UCSD-AML1 (cell line): ENCODE data around the gene LIMD2.
"Not testable (repeated sequence)": the region's sequence is repeated elsewhere in the genome, so short reads cannot be mapped to it uniquely, and the experiment has no call there.

Source experiments
- DNase-seq: peaks from one replicate; lab custom pipeline; 2025; ENCODE audit not compliant: unreplicated experiment; lab: John Stamatoyannopoulos, UW

LIMD2 gene

DNA sequence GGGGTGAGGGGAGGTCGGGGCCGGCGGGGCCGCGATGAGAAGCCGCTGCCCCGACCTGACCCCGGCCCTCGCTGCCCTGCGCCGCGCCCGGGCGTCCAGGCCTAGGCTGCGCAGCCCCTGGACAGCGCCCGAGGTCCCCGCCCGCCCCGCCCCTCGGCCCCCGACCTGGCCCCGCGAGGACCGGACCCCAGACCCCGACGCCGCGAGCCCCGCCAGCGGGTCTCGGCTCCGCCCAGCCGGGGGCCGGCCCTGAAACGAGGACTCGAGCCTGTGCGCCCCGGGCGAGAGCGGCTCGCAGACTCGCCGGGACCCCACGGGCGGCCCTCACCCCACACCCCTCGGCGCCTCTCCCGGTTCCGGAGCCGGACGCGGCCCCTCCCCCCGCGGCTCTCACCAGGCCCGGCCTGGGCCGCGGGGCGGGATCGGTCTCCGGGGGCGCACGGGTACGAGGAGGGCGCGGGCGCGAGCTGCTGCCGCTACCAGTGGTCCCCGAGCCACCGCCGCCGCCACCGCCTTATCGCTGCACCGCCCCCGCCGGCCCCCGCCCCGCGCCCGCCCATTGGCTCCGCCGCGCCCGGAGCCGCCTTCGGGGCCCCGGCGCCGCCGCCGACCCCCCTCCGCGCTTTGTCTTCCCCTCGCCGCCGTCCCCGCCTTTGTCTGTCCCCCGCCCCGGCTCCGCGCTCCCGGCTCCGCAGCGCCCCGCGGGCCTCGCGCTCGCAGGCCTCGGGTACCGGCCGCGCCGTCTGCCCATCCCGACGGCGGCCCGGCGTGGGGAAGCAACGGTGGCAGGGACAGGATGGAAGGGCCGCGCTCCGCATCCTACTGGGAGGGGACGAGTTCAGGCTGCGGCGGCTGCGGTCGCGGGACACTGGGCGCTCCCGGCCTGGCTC, at the start of gene LIMD2:
LIMD2 (minus strand) TSS at position 488 of the 890 bp plus-strand sequence. CDS start 827 bp downstream, outside the sequence.
- DNase-seq = peak; percentile 85

DNA sequence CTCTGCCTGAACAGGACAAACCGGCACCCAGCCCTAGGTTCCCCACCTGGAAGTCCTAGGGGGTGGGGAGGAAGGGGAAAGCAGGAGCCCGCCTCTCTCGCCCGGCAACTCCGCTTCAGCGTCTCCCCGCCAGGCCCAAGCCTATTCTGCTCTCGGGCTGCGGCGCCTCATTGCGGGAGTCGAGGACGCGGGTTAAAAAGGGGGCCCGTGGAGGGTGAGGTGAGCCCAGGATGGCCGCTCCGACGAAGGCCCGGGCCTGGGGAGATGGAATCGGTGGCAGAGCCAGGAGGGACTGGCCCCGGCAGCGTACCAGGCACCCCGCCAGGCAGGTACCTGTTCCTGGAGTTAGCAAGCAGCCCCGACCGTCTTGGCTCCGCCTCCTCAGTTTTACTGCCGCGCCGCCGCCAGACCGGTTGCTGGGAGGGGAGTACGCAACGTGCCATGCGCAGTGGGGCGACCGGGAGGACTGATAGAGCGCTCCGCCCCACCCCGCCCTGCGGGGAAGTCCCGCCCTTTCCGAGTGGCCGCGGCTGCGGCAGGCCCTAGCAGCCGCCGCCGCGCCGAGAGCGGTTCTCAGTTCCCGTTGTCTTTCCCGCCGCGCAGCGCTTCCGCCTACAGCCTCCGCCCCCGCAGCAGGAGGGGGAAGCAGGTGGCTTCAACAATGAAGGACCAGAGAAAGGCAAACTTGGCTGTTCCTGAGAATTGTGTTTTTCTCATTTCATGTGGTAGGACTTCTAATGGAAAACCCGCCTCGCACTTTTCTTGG, 41.7 kb upstream of the LIMD2 start, which contains the start of gene STRADA:
STRADA (minus strand) TSS at position 392 of the 766 bp plus-strand sequence. CDS start 13,430 bp downstream, outside the sequence.
- DNase-seq = peak; percentile 99

DNA sequence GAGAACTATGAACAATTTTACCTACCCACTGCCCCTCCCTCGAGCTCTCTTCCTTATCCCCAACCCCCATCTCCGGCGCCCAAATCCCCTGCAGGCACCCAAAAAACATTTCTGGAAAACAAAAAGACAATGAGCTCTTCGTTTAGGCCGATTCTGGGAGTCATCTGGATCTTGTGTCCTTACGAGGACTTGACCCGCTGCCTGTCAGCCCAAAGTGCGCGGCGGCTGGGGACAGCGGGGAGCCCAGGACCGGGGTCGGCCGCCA, 41.1 kb upstream of the LIMD2 start:
- DNase-seq = no peak

- DNase-seq = no peak
Observed at GRCh38 chr17:63740464-63741142, 40.7 kb upstream of the LIMD2 start.

DNA sequence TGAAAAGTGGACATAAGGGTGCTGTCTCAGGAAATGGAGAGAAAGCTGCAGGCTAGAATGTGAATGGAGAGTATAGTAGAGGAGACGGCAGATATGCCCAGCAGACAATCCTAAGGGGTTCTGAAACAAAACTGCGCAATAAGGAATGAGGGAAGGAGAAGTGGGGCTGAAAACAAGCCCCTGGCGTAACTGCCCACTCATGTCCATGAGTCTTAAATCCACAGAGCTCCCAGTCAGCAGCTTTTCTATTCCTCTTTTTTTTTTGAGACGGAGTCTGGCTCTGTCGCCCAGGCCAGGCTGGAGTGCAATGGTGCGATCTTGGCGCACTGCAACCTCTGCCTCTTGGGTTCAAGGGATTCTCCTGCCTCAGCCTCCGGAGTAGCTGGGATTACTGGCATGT, 35.8 kb upstream of the LIMD2 start:
- no peak for DNase-seq

DNA sequence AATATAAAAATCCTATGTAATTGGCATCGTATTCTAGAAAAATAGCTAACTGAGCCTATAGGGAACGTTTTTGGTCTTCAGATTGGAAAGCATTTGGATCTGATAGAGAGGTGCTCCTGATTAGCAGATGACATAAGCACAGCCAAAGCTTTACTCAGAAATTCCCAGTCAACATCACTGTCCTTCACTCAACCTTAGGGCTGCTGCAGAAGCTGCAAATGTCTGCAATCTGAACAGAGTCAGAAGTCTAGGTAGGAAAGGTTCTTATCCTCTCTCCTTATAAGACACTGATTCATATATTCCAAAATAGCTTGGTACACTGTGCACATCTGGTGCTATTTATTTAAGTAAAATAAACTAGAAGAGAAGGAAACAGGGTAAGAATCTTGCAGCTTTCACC, 22.5 kb upstream of the LIMD2 start:
- no peak for DNase-seq

DNA sequence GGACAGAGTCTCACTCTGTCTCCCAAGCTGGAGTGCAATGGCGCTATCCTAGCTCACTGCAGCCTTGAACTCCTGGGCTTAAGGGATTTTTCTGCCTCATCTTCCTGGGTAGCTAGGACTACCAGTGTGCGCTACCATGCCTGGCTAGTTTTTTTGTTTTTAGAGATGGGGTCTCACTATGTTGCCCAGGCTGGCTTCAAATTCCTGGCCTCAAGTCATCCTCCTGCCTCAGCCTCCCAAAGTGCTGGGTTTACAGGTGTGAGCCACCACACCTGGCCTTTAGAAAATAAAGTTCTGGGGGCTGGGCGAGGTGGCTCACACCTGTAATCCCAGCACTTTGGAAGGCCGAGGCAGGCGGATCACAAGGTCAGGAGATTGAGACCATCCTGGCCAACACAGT, 20.3 kb upstream of the LIMD2 start:
- DNase-seq = not testable (repeated sequence)

DNA sequence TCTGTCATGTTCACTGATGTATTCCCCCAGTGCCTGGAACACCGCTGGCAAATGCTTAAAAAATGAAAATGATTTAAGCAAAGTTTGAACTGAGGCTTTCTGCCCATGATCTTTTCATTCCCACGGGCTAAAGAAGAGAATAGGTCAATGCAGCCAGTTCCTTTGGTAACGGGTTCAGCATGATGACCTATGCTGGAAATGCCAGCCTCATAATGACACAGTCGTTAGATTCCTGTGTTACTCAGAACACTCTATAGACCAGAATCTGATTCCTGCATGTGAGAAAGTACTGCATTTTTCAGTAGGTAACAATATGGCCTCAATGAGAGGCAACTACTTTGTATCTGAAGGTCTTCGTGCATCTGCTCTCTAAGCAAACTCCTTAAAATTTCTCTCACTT, 19.1 kb upstream of the LIMD2 start:
- no peak for DNase-seq

- DNase-seq = no peak
Observed at GRCh38 chr17:63716426-63716825, 16.5 kb upstream of the LIMD2 start.

GRCh38 chr17:63714550-63715277, 14.8 kb upstream of the LIMD2 start:
- DNase-seq = no peak

DNA sequence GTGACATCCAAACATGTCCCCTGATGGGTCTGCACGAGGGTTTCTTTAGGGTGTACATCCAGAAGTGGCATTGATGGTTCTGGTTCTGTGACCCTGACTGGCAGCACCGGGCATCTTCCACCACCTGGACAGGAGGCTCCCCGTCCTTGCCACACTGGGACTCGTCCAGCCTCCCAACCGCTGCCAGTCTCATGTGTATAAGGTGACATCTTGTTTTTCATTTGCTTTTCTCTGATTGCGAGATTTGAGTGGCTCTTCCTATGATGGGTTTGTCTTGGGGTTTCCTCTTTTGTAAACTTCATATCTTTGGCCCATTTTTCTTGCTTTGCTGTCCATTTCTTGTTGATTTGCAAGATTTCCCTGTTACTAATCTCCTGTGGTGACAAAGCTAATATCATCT, 9.2 kb upstream of the LIMD2 start:
- no peak for DNase-seq

- DNase-seq = no peak
Observed at GRCh38 chr17:63707151-63707550, 7.2 kb upstream of the LIMD2 start.

GRCh38 chr17:63706336-63707082, 6.6 kb upstream of the LIMD2 start:
- DNase-seq = no peak

DNA sequence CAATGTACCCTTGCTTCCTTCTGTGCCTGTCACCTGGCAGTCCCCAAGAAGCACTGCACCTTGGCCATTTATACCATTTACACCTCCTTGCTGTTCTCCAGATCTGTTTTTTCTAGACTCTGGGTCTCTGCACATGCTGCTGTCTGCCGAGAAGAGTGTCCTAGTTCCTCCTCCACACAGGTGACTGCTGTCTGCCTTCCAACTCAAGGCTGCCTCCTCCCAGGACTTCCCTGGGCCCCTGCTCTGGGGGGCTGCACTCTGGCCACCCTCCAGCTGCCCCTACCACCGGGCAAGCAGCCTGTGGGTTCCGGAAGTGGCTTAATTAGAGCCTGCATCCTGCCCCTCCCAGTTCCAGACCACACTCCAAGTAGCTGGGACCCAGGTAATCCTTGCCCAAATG, 5.7 kb upstream of the LIMD2 start:
- no peak for DNase-seq

- DNase-seq = no peak
Observed at GRCh38 chr17:63704836-63705235, 4.9 kb upstream of the LIMD2 start.

DNA sequence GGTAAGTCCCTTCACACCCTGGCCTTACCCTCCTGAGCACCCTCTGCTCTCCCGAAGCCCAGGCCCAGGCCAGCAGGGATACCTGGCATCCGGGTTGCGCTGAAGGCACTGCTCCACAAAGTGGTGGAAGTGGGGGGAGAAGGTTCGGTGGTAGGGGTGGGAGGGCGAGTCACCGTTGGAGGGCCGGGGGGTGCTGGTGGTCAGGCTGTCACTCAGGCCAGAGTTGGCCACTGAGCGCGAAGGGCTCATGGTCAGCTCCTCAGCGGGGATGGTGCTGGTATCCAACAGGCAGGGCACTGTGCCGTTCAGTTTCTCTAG, 4.3 kb upstream of the LIMD2 start:
- no peak for DNase-seq

- no peak for DNase-seq
Observed at GRCh38 chr17:63703556-63704258, 3.8 kb upstream of the LIMD2 start.

DNA sequence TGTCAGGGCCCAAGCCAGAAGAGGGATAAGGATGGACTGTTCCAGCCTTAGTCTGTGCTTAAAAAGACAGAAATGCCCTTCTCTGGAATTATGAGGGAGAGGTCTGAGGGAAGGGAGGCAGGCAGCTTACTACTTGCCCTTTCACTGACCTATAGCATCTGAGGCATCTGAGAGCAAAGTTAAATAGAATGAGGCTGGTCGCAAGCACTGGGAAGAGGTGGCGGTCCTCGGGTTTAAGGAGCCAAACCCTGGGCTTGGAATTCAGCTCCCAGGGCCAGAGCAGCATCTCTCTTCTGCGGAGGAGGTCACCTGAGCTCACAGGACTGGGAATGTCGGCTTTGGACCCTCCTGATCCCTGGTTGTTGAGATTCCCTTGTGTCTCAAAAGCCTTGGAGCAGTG, 3.1 kb upstream of the LIMD2 start:
- no peak for DNase-seq

GRCh38 chr17:63702721-63703015, 2.7 kb upstream of the LIMD2 start:
- DNase-seq = no peak
